ENCODE measurements around the gene PTPRT. TPM values are rescaled to one million over a fixed set of nuclear protein-coding genes. Genes with fewer than 3 reads are reported as not detected.

PTPRT gene
- total and polyA plus RNA-seq, 12 donors = 0.05 to 0.34 (median 0.16) TPM; not detected in 1

DNA sequence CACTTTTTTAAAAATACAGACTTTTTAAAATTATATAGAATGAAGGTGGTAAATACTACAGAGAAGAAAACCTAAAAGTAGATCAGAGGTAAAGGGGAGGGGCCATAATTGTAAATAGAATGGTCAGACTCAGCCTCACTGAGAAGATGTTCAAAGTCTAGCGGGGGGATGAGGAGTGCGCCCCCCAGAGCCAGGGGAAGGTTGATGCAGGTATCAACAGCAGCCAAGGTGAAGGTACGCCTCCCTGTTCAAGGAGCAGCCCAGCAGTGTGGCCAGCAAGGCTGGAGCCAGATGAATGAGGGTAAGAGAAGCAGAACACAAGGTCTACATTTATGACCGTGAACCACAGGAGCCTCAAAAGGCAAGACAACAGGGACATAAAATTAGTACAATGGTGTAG lies 204.1 kb downstream of the PTPRT start:
- H3K36me3 ChIP-seq (replicated peaks in 1 of 2) = no peaks in the 10 kb centered on the region
- H3K4me1 ChIP-seq (replicated peaks in 1 of 2) = no peaks in the 10 kb centered on the region
- DNase-seq = no peak
- no peaks in the 10 kb centered on the region for H3K9me3 ChIP-seq (replicated peaks in 1 of 3)
- H3K27me3 ChIP-seq = peaks cover 3% of the 10 kb centered on the region
- TF ChIP-seq POLR2A (IDR thresholded peaks at IDR 0.05) (no peak), CTCF (IDR thresholded peaks at IDR 0.05) (no peak)
- 71 to 77% (median 75%) methylated on average over 4 of the region's 4 CpGs for WGBS, 4 donors
- no peak overlapping the region for H3K4me3 ChIP-seq
- H3K27ac ChIP-seq = no peak overlapping the region
- intact Hi-C loops (cut with DNase I) = no loop called here

- Histone ChIP-seq H3K4me3 (no peak overlapping the region), H3K36me3 (replicated peaks in 1 of 2) (no peaks in the 10 kb centered on the region), H3K27ac (no peak overlapping the region), H3K4me1 (replicated peaks in 1 of 2) (no peaks in the 10 kb centered on the region), H3K27me3 (peaks cover 3% of the 10 kb centered on the region), H3K9me3 (replicated peaks in 1 of 3) (no peaks in the 10 kb centered on the region)
- TF ChIP-seq POLR2A (IDR thresholded peaks at IDR 0.05) (no peak), CTCF (IDR thresholded peaks at IDR 0.05) (no peak)
- intact Hi-C loops (cut with DNase I) = no loop called here
- no peak for DNase-seq
- WGBS, 4 donors = 76 to 87% (median 81%) methylated on average over 6 of the region's 6 CpGs
Observed at GRCh38 chr20:42982218-42982617, 207.5 kb downstream of the PTPRT start.

- Histone ChIP-seq H3K9me3 (replicated peaks in 1 of 3) (no peaks in the 10 kb centered on the region), H3K4me1 (replicated peaks in 1 of 2) (no peaks in the 10 kb centered on the region), H3K27ac (no peak overlapping the region), H3K36me3 (replicated peaks in 1 of 2) (no peaks in the 10 kb centered on the region), H3K4me3 (no peak overlapping the region), H3K27me3 (peaks cover 3% of the 10 kb centered on the region)
- 78 to 89% (median 84%) methylated on average over 1 to 2 of the region's 2 CpGs for WGBS, 4 donors
- intact Hi-C loops (cut with DNase I) = no loop called here
- TF ChIP-seq CTCF (IDR thresholded peaks at IDR 0.05) (no peak), POLR2A (IDR thresholded peaks at IDR 0.05) (no peak)
- no peak for DNase-seq
Observed at GRCh38 chr20:42981253-42981652, 208.5 kb downstream of the PTPRT start.

- Histone ChIP-seq H3K4me3 (no peak overlapping the region), H3K4me1 (replicated peaks in 1 of 2) (no peaks in the 10 kb centered on the region), H3K36me3 (replicated peaks in 1 of 2) (no peaks in the 10 kb centered on the region), H3K9me3 (replicated peaks in 1 of 3) (no peaks in the 10 kb centered on the region), H3K27me3 (peaks cover 3% of the 10 kb centered on the region), H3K27ac (no peak overlapping the region)
- TF ChIP-seq CTCF (IDR thresholded peaks at IDR 0.05) (no peak), POLR2A (IDR thresholded peaks at IDR 0.05) (no peak)
- whole genome bisulfite sequencing, 4 donors = 24 to 36% (median 29%) methylated on average over 5 of the region's 5 CpGs
- DNase-seq = no peak
- intact Hi-C loops (cut with DNase I) = no loop called here
Observed at GRCh38 chr20:42979720-42980119, 210.0 kb downstream of the PTPRT start.
